Osteoblast (primary cell): Measurements from ENCODE around the gene C21orf91. TPM values are rescaled to one million over a fixed set of nuclear protein-coding genes. Genes with fewer than 3 reads are reported as not detected.

Experiments used
- DNase-seq: peaks from one replicate; pipeline ENCODE4 v3.0.0; 2011; ENCODE audit warnings: low spot score, mixed read lengths; ENCODE audit not compliant: insufficient read length; ENCODE audit errors: missing footprints
- H2AFZ ChIP-seq: 2 replicates; pipeline ENCODE4 v1.6.0; 2011; ENCODE audit warnings: mild to moderate bottlenecking, low read length
- H3K27ac ChIP-seq: 2 replicates; pipeline ENCODE4 v1.5.1; 2011; ENCODE audit warnings: mild to moderate bottlenecking, low read depth, low read length, moderate library complexity
- H3K27me3 ChIP-seq: 2 replicates; pipeline ENCODE4 v1.6.0; 2012; ENCODE audit warnings: mild to moderate bottlenecking, control low read depth, inconsistent platforms, low read length, moderate library complexity; ENCODE audit not compliant: insufficient read depth
- H3K36me3 ChIP-seq: 2 replicates; pipeline ENCODE4 v1.5.1; 2011; ENCODE audit warnings: mild to moderate bottlenecking, low read length, control low read depth, moderate library complexity; ENCODE audit not compliant: insufficient read depth
- H3K4me1 ChIP-seq: 2 replicates; pipeline ENCODE4 v1.5.1; 2011; ENCODE audit warnings: mild to moderate bottlenecking, low read length, control low read depth, moderate library complexity; ENCODE audit not compliant: insufficient read depth
- H3K4me2 ChIP-seq: 2 replicates; pipeline ENCODE4 v1.6.0; 2011; ENCODE audit warnings: mild to moderate bottlenecking, low read length; ENCODE audit not compliant: insufficient read depth
- H3K4me3 ChIP-seq: fragments of 200-600 bp; sonication (generic); 3 replicates; pipeline ENCODE4 v1.5.1; 2012; ENCODE audit warnings: mild to moderate bottlenecking, low read length, inconsistent platforms; ENCODE audit not compliant: insufficient read depth
- H3K79me2 ChIP-seq: 2 replicates; pipeline ENCODE4 v1.6.0; 2012; ENCODE audit warnings: mild to moderate bottlenecking, low read length, control low read depth, inconsistent platforms; ENCODE audit not compliant: insufficient read depth
- H3K9me3 ChIP-seq: 2 replicates; pipeline ENCODE4 v1.5.1; 2011; ENCODE audit warnings: low read depth, low read length, control low read depth
- H4K20me1 ChIP-seq: 2 replicates; pipeline ENCODE4 v1.6.0; 2012; ENCODE audit warnings: mild to moderate bottlenecking, low read length, control low read depth; ENCODE audit not compliant: insufficient read depth
- total RNA-seq: library from RNA; depleted of rRNA; stranded (reverse); fragments of >200 nt; gene quantifications from 2 replicates; pipeline ENCODE4 v1.2.3, GENCODE V29; 2012
- TF ChIP-seq, protein P1 (sequence below): IDR thresholded peaks from 2 replicates; pipeline ENCODE4 v1.5.1; 2011; ENCODE audit warnings: mild to moderate bottlenecking, low read depth, low read length, moderate library complexity; ENCODE audit errors: extremely low read depth

The C21orf91 gene
- total RNA-seq, 1 donor = 18.1 TPM

DNA sequence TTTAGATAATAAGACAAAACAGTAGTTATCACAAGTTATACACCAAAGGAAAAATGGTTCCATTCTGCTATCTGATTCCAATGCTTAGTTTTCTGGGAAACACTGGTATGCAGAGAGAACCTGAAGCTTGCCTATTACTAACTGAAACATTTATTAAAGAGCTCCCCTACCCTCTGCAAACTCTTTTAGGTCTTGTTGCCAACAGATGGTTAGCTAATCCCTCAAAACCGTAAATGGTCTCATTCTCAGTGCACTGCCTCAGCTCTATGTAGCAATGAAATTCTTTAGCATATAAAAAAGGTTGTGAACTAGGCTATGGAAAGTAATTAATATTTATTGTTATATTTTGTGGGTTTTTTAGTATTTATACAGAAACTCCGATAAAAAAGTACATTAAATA, 20.4 kb downstream of the C21orf91 start:
- no peak for DNase-seq
- TF ChIP-seq, protein P1, sequence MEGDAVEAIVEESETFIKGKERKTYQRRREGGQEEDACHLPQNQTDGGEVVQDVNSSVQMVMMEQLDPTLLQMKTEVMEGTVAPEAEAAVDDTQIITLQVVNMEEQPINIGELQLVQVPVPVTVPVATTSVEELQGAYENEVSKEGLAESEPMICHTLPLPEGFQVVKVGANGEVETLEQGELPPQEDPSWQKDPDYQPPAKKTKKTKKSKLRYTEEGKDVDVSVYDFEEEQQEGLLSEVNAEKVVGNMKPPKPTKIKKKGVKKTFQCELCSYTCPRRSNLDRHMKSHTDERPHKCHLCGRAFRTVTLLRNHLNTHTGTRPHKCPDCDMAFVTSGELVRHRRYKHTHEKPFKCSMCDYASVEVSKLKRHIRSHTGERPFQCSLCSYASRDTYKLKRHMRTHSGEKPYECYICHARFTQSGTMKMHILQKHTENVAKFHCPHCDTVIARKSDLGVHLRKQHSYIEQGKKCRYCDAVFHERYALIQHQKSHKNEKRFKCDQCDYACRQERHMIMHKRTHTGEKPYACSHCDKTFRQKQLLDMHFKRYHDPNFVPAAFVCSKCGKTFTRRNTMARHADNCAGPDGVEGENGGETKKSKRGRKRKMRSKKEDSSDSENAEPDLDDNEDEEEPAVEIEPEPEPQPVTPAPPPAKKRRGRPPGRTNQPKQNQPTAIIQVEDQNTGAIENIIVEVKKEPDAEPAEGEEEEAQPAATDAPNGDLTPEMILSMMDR = no peak
- Histone ChIP-seq H3K27ac (no peak overlapping the region), H3K4me1 (peaks cover 6% of the 10 kb centered on the region), H4K20me1 (no peaks in the 10 kb centered on the region), H3K4me2 (no peak overlapping the region), H3K9me3 (no peaks in the 10 kb centered on the region), H3K36me3 (no peaks in the 10 kb centered on the region), H2AFZ (no peak overlapping the region), H3K4me3 (no peak overlapping the region), H3K79me2 (peaks cover 3% of the 10 kb centered on the region), H3K27me3 (no peaks in the 10 kb centered on the region)

DNA sequence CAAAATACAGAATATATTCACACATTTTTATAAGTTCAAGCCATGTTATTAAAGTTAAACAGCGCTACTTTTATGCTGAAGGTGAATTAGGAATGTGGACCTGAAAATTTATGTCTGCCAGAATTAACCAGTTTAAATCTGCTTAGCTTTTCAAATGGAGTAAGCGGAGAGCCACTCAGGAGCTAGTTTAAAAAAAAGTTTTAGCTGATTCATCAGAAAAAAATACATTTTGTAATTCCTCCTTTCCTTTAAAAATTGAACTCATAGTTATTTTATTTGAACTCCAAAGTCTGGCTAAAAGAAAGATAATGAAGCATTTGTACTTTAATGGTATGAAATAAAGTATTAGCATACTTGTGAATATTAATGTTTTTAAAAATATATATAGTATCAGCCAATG, 21.2 kb downstream of the C21orf91 start:
- H2AFZ ChIP-seq = no peak overlapping the region
- no peak overlapping the region for H3K4me3 ChIP-seq
- no peaks in the 10 kb centered on the region for H3K9me3 ChIP-seq
- no peaks in the 10 kb centered on the region for H4K20me1 ChIP-seq
- TF ChIP-seq, protein P1 = no peak
- H3K27me3 ChIP-seq = no peaks in the 10 kb centered on the region
- DNase-seq = no peak
- no peak overlapping the region for H3K4me2 ChIP-seq
- H3K4me1 ChIP-seq = peaks cover 6% of the 10 kb centered on the region
- H3K36me3 ChIP-seq = no peaks in the 10 kb centered on the region
- no peak overlapping the region for H3K27ac ChIP-seq
- peaks cover 3% of the 10 kb centered on the region for H3K79me2 ChIP-seq

DNA sequence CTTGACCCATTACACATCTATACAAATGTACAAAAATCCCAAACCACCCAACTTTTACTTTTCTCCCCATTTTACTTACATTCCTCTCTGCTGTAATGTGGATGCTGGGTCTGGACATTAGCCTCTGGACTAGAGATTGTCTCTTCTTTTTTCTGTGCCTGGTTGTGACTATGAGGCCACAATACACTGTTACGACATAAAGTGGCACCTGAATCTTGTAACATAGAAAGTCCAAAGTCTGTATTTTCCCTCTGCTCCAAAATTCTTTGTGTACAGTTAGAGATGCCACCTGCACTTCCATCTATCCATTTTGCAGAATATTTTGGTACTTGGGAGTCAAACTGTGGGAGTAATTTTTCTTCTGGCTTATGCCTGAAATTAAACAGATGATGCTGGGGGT, 22.7 kb downstream of the C21orf91 start:
- TF ChIP-seq, protein P1 = no peak
- Histone ChIP-seq H3K36me3 (no peaks in the 10 kb centered on the region), H3K4me3 (no peak overlapping the region)

DNA sequence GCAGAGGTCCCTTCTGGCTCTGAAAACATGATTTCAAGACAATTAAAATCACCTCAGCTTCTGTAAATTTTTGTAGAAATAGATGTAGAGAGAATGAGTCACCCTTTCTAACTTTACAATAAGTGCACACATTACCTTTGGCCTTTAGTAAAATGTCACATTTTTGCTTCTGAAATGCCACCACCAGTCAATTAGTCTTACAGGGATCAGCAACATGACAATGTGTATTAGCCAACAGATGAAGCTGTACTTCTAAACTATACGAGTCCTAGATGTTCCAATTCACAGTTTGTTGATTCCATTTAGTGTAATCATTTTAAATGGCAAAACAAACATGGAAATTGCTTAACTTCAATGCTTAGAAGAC, 23.1 kb downstream of the C21orf91 start:
- Histone ChIP-seq H4K20me1 (no peaks in the 10 kb centered on the region), H3K79me2 (peaks cover 3% of the 10 kb centered on the region), H3K27ac (no peak overlapping the region), H3K9me3 (no peaks in the 10 kb centered on the region), H3K27me3 (no peaks in the 10 kb centered on the region), H3K36me3 (no peaks in the 10 kb centered on the region), H3K4me1 (no peaks in the 10 kb centered on the region), H3K4me3 (no peak overlapping the region), H2AFZ (no peak overlapping the region), H3K4me2 (no peak overlapping the region)
- TF ChIP-seq, protein P1 = no peak
- no peak for DNase-seq

More for the DNA sequence above, 22.7 kb downstream of the C21orf91 start:
- no peak overlapping the region for H3K4me2 ChIP-seq
- H2AFZ ChIP-seq = no peak overlapping the region
- H3K79me2 ChIP-seq = peaks cover 3% of the 10 kb centered on the region
- no peak overlapping the region for H3K27ac ChIP-seq
- H3K27me3 ChIP-seq = no peaks in the 10 kb centered on the region
- H4K20me1 ChIP-seq = no peaks in the 10 kb centered on the region
- DNase-seq = no peak
- H3K4me1 ChIP-seq = no peaks in the 10 kb centered on the region
- H3K9me3 ChIP-seq = no peaks in the 10 kb centered on the region
